NCI-H226 (cell line): ENCODE data around the gene COL20A1.
"Not testable (repeated sequence)": the region's sequence is repeated elsewhere in the genome, so short reads cannot be mapped to it uniquely, and the experiment has no call there.

Experiments used
- DNase-seq: peaks from one replicate; pipeline ENCODE4 v3.0.0-alpha.2; 2015

COL20A1 gene

GRCh38 chr20:63336232-63336752 lies 43.3 kb downstream of the COL20A1 start:
- DNase-seq, result no peak

- no peak for DNase-seq
Observed at GRCh38 chr20:63337786-63338420, 44.9 kb downstream of the COL20A1 start.

- not testable (repeated sequence) for DNase-seq
Observed at GRCh38 chr20:63339154-63340094, 46.4 kb downstream of the COL20A1 start.

GRCh38 chr20:63340158-63340688 lies 47.2 kb downstream of the COL20A1 start:
- not testable (repeated sequence) for DNase-seq

- DNase-seq, result no peak
Observed at GRCh38 chr20:63342561-63343459, 49.8 kb downstream of the COL20A1 start.

GRCh38 chr20:63343460-63344445 lies 50.8 kb downstream of the COL20A1 start:
- no peak for DNase-seq

GRCh38 chr20:63344616-63345327 lies 51.8 kb downstream of the COL20A1 start:
- no peak for DNase-seq

GRCh38 chr20:63345328-63346100 lies 52.5 kb downstream of the COL20A1 start:
- DNase-seq, result no peak

- no peak for DNase-seq
Observed at GRCh38 chr20:63346131-63347080, 53.4 kb downstream of the COL20A1 start.

GRCh38 chr20:63347081-63347741 lies 54.2 kb downstream of the COL20A1 start:
- DNase-seq, result no peak

- DNase-seq, result no peak
Observed at GRCh38 chr20:63347950-63348827, 55.2 kb downstream of the COL20A1 start.

GRCh38 chr20:63348828-63349515 lies 56.0 kb downstream of the COL20A1 start:
- DNase-seq, result no peak

GRCh38 chr20:63349516-63349895 lies 56.5 kb downstream of the COL20A1 start:
- DNase-seq, result no peak

GRCh38 chr20:63350196-63350595 lies 57.2 kb downstream of the COL20A1 start:
- DNase-seq, result no peak

- DNase-seq, result no peak
Observed at GRCh38 chr20:63350597-63351325, 57.8 kb downstream of the COL20A1 start.

- DNase-seq, result no peak
Observed at GRCh38 chr20:63351326-63351700, 58.3 kb downstream of the COL20A1 start.
